ENCODE measurements around the gene ATG9A. TPM values are rescaled to one million over a fixed set of nuclear protein-coding genes. Genes with fewer than 3 reads are reported as not detected.
A peak's percentile ranks its signal among the peaks of the same experiment; 100 is the strongest.
"Not testable (repeated sequence)": the region's sequence is repeated elsewhere in the genome, so short reads cannot be mapped to it uniquely, and the experiment has no call there.

Gene ATG9A
- total RNA-seq, 2 donors from 2014 or later = 38.8 to 78.8 TPM

DNA sequence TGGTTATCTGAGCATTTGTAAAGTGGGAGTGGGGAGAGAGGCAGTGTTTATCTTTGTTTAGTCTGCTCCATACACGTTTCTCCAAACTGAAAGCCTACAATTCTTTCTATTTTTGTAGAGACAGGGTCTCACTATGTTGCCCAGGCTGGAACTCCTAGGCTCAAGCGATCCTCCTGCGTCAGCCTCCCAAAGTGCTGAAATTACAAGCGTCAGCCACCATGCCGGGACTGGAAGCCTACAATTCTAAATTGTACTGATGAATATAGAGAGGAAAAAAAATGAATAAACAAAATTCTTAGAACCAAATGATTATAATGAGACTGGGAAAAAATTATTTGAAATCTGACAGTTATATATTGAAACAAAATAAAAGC, 24.3 kb downstream of the ATG9A start:
- intact Hi-C loops (cut with DNase I) = no loop called here

DNA sequence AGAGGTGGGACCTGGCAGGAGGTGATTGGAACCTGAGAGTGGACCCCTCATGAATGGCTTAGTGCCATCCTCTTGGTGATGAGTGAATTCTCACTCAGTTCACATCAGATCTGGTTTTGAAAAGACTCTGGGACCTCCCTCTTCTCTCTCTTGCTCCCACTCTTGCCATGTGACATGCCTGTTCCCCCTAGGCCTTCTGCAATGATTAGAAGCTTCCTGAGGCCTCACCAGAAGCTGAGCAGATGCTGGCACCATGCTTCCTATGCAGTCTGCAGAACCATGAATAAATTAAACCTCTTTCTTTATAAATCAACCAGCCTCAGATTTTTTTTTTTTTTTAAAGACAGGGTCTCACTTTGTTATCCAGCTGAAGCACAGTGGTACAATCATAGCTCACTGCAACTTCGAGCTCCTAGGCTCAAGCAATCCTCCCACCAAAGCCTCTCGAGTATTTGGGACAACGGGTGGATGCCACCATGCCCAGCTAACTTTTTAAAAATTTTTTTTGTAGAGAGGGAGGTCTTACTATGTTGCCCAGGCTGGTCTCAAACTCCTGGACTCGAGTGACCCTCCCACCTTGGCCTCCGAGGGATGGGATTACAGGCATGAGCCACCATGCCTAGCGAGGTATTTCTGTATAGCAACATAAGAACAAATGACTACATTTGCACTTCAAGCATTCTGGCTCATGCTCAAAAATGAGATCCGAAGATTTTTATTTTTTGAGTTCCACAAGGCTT, 24.8 kb downstream of the ATG9A start:
- Histone ChIP-seq H3K4me3 (no peak overlapping the region), H3K9me3 (no peaks in the 10 kb centered on the region), H3K36me3 (peaks cover 0 to 4% of the 10 kb centered on the region in 2 donors), H3K27me3 (replicated peaks; ENCODE audit: insufficient read depth) (no peaks in the 10 kb centered on the region), H3K27ac (no peak overlapping the region), H3K4me1 (replicated peaks) (peaks cover 11% of the 10 kb centered on the region)
- WGBS = 89% methylated on average over 7 of the region's 7 CpGs
- intact Hi-C loops (cut with DNase I) = no loop called here
- no peak for DNase-seq (ENCODE audit: low spot score)
- TF ChIP-seq, protein P1, sequence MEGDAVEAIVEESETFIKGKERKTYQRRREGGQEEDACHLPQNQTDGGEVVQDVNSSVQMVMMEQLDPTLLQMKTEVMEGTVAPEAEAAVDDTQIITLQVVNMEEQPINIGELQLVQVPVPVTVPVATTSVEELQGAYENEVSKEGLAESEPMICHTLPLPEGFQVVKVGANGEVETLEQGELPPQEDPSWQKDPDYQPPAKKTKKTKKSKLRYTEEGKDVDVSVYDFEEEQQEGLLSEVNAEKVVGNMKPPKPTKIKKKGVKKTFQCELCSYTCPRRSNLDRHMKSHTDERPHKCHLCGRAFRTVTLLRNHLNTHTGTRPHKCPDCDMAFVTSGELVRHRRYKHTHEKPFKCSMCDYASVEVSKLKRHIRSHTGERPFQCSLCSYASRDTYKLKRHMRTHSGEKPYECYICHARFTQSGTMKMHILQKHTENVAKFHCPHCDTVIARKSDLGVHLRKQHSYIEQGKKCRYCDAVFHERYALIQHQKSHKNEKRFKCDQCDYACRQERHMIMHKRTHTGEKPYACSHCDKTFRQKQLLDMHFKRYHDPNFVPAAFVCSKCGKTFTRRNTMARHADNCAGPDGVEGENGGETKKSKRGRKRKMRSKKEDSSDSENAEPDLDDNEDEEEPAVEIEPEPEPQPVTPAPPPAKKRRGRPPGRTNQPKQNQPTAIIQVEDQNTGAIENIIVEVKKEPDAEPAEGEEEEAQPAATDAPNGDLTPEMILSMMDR (IDR thresholded peaks at IDR 0.05) = no peak

More for the DNA sequence above, 24.3 kb downstream of the ATG9A start:
- WGBS = 85% methylated on average over 5 of the region's 5 CpGs
- Histone ChIP-seq H3K27ac (no peak overlapping the region), H3K27me3 (replicated peaks; ENCODE audit: insufficient read depth) (no peaks in the 10 kb centered on the region), H3K4me1 (replicated peaks) (peaks cover 11% of the 10 kb centered on the region), H3K9me3 (no peaks in the 10 kb centered on the region), H3K4me3 (no peak overlapping the region), H3K36me3 (peaks cover 0 to 4% of the 10 kb centered on the region in 2 donors)
- DNase-seq (ENCODE audit: low spot score) = no peak
- TF ChIP-seq, protein P1 (IDR thresholded peaks at IDR 0.05) = no peak
- TF ChIP-seq POLR2A (IDR thresholded peaks at IDR 0.05) (no peak), POLR2AphosphoS5 (IDR thresholded peaks at IDR 0.05) (no peak)

DNA sequence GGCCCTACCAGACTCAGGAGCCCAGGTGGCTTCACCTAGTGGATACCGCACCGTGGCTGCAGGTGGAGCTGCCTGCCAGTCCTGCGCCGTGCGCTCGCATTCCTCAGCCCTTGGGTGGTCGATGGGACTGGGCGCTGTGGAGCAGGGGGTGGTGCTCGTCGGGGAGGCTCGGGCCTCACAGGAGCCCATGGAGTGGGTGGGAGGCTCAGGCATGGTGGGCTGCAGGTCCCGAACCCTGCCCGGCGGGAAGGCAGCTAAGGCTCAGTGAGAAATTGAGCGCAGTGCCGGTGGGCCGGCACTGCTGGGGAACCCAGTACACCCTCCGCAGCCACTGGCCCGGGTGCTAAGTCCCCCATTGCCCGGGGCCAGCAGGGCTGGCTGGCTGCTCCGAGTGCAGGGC, 28.1 kb downstream of the ATG9A start:
- H3K27ac ChIP-seq; H3K9me3 ChIP-seq; DNase-seq (ENCODE audit: low spot score); H3K4me3 ChIP-seq; H3K27me3 ChIP-seq (replicated peaks; ENCODE audit: insufficient read depth); intact Hi-C loops (cut with DNase I); H3K4me1 ChIP-seq (replicated peaks); H3K36me3 ChIP-seq: not testable (repeated sequence)
- 89% methylated on average over 18 of the region's 21 CpGs for WGBS

DNA sequence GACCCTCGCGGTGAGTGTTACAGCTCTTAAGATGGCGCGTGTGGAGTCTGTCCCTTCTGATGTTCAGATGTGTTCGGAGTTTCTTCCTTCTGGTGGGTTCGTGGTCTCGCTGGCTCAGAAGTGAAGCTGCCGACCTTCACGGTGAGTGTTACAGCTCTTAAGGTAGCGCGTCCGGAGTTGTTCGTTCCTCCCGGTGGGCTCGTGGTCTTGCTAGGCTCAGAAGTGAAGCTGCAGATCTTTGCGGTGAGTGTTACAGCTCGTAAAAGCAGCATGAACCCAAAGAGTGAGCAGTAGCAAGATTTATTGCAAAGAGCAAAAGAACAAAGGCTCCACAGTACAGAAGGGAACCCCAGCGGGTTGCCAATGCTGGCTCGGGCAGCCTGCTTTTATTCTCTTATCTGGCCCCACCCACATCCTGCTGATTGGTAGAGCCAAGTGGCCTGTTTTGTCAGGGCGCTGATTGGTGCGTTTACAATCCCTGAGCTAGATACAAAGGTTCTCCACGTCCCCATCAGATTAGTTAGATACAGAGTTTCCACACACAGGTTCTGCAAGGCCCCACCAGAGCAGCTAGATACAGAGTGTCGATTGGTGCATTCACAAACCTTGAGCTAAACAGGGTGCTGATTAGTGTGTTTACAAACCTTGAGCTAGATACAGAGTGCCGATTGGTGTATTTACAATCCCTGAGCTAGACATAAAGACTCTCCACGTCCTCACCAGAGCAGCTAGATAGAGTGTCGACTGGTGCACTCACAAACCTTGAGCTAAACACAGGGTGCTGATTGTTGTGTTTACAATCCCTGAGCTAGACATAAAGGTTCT, 28.7 kb downstream of the ATG9A start:
- DNase-seq (ENCODE audit: low spot score); H3K4me3 ChIP-seq; H3K27me3 ChIP-seq (replicated peaks; ENCODE audit: insufficient read depth); H3K4me1 ChIP-seq (replicated peaks); H3K36me3 ChIP-seq; intact Hi-C loops (cut with DNase I); H3K27ac ChIP-seq; H3K9me3 ChIP-seq: not testable (repeated sequence)
- peak; percentile 23 for TF ChIP-seq POLR2AphosphoS5 (IDR thresholded peaks at IDR 0.05)
- 47% methylated on average over 26 of the region's 26 CpGs for WGBS

DNA sequence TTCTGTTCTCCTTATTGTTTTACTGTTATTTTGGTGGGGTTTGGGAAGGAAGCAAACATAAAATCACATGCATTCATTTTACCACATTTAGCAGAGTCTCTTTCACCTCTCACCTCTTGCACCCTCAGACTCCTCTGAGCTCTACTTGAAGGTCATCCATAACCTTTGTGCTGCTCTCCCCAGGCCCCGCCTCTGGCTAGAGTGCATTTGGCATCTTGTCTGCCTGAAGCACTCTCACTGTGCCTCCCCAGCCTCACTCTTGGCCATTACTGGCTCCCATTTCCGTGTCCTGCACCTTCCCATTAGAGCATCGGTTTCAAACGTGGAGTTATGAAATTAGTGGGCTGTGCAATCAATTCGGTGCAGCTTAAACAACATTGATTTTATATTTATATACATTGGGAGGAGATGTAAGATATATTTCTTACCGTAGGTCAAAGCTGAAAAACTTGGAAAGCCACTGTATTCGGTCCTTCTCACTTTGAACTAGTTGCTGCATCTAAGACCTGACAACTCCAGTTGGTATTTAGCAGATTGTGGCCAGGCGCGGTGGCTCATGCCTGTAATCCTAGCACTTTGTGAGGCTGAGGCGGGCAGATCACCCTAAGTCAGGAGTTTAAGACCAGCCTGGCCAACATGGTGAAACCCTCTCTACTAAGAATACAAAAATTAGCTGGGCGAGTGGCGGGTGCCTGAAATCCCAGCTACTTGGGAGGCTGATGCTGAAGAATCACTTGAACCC, 29.8 kb downstream of the ATG9A start:
- Histone ChIP-seq H3K27me3 (replicated peaks; ENCODE audit: insufficient read depth) (no peaks in the 10 kb centered on the region), H3K27ac (no peak overlapping the region), H3K4me3 (no peak overlapping the region), H3K9me3 (no peaks in the 10 kb centered on the region), H3K36me3 (no peaks in the 10 kb centered on the region), H3K4me1 (replicated peaks) (no peaks in the 10 kb centered on the region)
- no peak for DNase-seq (ENCODE audit: low spot score)
- TF ChIP-seq, protein P1 (IDR thresholded peaks at IDR 0.05) = no peak
- no peak for TF ChIP-seq POLR2A (IDR thresholded peaks at IDR 0.05)
- no peak for TF ChIP-seq POLR2AphosphoS5 (IDR thresholded peaks at IDR 0.05)
- 87% methylated on average over 12 of the region's 12 CpGs for WGBS
- intact Hi-C loops (cut with DNase I) = no loop called here
